SJCRH30 (cell line): Measurements from ENCODE around the gene PIM1. TPM values are rescaled to one million over a fixed set of nuclear protein-coding genes. Genes with fewer than 3 reads are reported as not detected.
A peak's percentile ranks its signal among the peaks of the same experiment; 100 is the strongest.

Source experiments
- DNase-seq, 2 experiments: peaks; one replicate each; pipeline ENCODE4 v3.0.0-alpha.2; 2015 to 2020
- H3K27ac ChIP-seq: fragments of 250-450 bp; sonication (Bioruptor Pico); 2 replicates; pipeline ENCODE4 v1.5.1; 2020; ENCODE audit warnings: mild to moderate bottlenecking, moderate library complexity
- H3K27me3 ChIP-seq: fragments of 250-450 bp; sonication (Bioruptor Pico); 2 replicates; pipeline ENCODE4 v1.5.1; 2020; ENCODE audit warnings: mild to moderate bottlenecking, moderate library complexity
- H3K36me3 ChIP-seq: fragments of 250-450 bp; sonication (Bioruptor Pico); 2 replicates; pipeline ENCODE4 v1.5.1; 2020; ENCODE audit warnings: mild to moderate bottlenecking, moderate library complexity
- H3K4me1 ChIP-seq: fragments of 250-450 bp; sonication (Bioruptor Pico); 2 replicates; pipeline ENCODE4 v1.5.1; 2020; ENCODE audit warnings: mild to moderate bottlenecking, moderate library complexity
- H3K4me3 ChIP-seq: fragments of 250-450 bp; sonication (Bioruptor Pico); 2 replicates; pipeline ENCODE4 v1.5.1; 2020; ENCODE audit warnings: mild to moderate bottlenecking, moderate library complexity
- H3K9me3 ChIP-seq: fragments of 250-450 bp; sonication (Bioruptor Pico); replicated peaks from 2 replicates; pipeline ENCODE4 v1.5.1; 2020; ENCODE audit warnings: mild to moderate bottlenecking, moderate library complexity
- total RNA-seq: library from RNA; depleted of rRNA; stranded (reverse); fragments of >200 nt; shearing (Covaris generic); gene quantifications from 2 replicates; pipeline ENCODE4 v1.2.3, GENCODE V29; 2014

The PIM1 gene
- total RNA-seq, 1 experiment from 2014 or later: 16.4 TPM

DNA sequence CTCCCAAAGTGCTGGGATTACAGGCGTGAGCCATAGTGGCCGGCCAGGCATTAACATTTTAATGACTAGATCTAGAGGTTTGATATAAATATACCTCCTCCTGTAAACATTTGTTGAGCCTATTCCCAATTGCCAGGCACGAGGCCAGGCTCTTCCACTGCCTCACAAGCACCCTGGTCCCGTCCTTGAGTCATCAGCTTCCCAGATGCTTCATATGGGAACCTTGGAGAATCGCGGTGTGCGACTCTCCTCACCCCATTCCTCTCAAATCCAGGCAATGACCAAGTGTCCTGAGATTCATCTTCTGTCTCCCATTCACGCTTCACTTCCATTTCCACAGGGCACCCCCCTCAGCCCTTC lies 35.9 kb upstream of the PIM1 start:
- H3K9me3 ChIP-seq: no peaks in the 10 kb centered on the region
- no peaks in the 10 kb centered on the region for H3K27me3 ChIP-seq
- no peaks in the 10 kb centered on the region for H3K36me3 ChIP-seq
- DNase-seq: no peak
- no peak overlapping the region for H3K4me3 ChIP-seq
- peaks cover 41% of the 10 kb centered on the region for H3K4me1 ChIP-seq
- H3K27ac ChIP-seq: peak overlapping the region; percentile 31; the same call in 1 of the 2 replicates

DNA sequence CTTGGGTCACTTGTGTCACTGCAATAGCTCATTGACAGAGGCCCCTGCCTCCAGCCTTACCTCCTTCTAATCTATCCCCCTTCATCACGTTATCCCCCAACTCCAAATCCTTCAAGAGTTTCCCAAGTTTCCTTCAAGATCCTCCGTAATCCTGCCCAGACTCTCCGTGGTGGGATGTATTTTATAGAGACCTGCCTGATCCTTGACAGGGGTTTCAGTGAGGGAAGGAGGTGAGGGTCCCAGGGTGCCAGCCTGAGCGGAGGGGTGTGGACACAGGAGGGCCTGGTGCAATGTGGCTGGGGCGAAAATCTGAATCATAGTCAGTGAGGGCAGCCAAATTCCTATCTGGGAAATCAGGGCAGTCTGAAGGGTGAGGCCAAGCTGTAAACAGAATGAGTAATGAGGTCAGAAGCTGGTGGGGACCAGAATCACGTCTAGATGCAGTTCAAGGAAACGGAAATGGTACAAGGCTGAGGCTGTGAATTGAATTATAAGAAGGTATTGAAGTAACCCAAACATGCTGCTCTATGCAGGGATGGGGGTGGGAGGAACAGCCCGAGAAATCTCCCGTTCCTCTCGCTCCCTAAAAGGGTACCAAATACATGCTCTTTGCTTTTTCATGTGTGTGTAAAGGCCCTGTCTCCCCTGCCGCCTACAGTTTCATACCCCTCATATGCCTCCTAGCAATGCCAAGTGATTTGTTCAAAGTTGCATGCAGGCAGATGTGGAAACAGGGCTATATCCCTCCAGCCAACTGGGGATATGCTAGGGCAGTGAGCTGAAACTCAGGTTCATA lies 35.4 kb upstream of the PIM1 start:
- no peaks in the 10 kb centered on the region for H3K9me3 ChIP-seq
- no peaks in the 10 kb centered on the region for H3K36me3 ChIP-seq
- H3K4me3 ChIP-seq: no peak overlapping the region
- H3K4me1 ChIP-seq: peaks cover 45% of the 10 kb centered on the region
- H3K27me3 ChIP-seq: no peaks in the 10 kb centered on the region
- H3K27ac ChIP-seq: peak overlapping the region; percentile 31; the same call in 1 of the 2 replicates
- peak; percentile 40 to 47 for DNase-seq

DNA sequence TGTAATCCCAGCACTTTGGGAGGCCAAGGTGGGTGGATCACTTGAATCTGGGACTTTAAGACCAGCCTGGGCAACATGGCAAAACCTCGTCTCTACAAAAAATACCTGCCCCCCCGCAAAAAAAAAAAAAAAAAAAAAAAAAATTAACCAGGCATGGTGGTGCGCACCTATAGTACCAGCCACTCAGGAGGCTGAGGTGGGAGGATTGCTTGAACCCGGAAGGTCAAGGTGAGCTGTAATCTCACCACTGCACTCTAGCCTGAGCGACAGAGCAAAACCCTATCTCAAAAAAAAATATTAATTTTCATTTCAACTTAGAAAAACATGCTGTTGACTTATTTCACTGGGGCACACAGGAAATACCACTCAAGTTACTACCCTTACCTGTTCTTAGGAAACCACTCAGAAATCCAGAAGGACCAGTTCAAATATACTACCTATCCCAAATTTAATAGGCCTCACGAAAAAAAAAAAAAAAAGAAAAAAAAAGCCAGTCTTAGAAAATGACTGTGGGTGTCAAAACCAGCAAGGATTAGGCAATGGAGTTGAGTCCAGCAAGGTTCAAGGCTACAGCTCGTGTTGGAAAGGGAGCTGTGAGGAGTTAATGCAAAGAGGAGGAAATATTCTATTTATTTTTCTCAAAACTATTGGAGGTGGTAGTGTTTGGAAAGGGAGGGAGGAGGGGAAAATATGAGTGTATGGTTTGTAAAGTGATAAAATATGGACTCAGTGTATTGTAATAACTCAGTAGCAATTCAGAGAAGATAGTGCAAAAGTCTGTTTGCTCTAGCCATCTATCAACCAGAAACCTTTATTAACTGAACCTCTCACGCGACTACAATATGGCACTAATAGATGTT lies 33.9 kb upstream of the PIM1 start:
- Histone ChIP-seq H3K36me3 (no peaks in the 10 kb centered on the region), H3K9me3 (no peaks in the 10 kb centered on the region), H3K27ac (peak overlapping the region; percentile 97), H3K4me1 (peaks cover 43% of the 10 kb centered on the region), H3K4me3 (peak overlapping the region; percentile 53), H3K27me3 (no peaks in the 10 kb centered on the region)
- DNase-seq: peak in 1 of 2 experiments; percentile 30

DNA sequence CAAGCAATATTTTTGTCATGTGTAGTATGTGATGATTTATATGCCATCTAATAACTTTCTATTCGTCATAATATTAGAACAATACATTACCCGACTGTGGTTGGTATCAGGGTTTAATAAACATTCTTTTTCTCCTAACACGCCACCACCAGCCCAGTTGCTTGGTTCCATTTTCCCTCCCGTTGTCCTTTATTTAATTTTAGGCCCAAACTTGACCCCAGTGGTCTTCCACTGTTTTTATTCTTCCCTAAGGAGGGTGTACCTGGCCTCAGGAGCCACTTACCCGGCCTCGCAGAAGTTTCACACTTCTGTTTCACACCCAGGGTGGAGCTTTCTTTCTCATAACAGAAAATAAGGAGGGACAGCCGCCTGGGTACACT lies 33.1 kb upstream of the PIM1 start:
- peak overlapping the region; percentile 53 for H3K4me3 ChIP-seq
- H3K36me3 ChIP-seq: no peaks in the 10 kb centered on the region
- peaks cover 47% of the 10 kb centered on the region for H3K4me1 ChIP-seq
- H3K27me3 ChIP-seq: no peaks in the 10 kb centered on the region
- H3K27ac ChIP-seq: peak overlapping the region; percentile 97
- no peaks in the 10 kb centered on the region for H3K9me3 ChIP-seq
- no peak for DNase-seq

DNA sequence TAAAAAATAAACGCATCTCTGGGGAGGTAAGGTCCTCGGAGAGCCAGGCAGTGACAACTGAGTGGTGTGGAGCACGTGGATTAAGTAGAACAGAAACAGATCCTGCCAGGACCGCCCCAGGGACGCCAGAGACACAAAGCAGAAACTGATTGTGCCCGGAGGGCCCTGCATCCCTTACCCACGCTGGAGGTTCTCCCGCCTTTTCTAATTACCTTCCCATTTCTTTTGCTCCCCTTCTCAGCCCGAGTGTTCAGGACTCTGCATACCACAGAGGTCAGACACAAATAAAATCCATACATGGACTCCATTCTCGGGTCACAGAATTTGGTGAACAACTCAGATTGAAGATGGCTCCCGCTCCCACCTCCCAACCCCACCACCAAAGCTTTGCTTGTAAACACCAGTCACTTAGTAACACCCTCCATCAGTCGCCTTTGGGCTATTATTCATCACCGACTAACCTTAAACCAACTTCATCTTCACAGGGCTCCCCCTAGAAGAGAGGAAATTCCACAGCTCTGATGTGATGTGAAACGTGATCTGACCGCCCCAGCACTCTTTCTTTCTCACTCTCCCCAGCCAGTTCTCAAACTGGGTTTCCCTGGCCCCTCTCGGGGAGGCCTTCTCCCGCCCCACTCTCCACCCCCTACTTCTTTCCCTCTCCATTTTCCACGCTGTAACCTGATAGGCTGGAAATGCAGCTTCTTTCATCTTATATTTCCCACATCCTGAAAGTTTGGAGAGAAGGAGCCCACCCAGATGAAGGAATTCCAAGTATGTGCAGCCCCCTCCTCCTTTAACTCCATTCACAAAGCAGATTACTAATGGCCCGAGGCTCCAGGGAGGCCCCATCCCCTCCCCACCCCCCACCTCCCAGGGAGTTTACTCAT lies 32.5 kb upstream of the PIM1 start:
- DNase-seq: peak; percentile 96 to 98
- H3K4me1 ChIP-seq: peaks cover 48% of the 10 kb centered on the region
- H3K27ac ChIP-seq: peak overlapping the region; percentile 97
- peak overlapping the region; percentile 53 for H3K4me3 ChIP-seq
- no peaks in the 10 kb centered on the region for H3K9me3 ChIP-seq
- no peaks in the 10 kb centered on the region for H3K27me3 ChIP-seq
- H3K36me3 ChIP-seq: no peaks in the 10 kb centered on the region

DNA sequence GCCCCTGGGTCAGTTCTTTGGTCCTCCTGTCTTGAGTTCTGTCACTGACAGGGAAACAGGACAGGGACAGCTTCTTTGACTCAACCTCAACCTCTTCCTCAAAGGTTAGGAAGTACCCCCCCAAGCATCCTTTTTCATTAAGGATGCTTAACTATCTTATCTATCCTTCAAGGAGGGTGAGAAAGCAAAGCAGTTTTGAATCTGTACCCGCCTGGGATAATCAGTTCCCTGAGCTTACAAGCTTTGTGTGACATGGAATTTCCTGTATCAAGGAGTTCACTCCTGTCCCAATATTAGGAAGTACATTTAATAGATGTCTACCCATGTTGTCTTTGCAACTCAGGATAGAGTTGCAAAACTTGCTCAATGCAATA lies 31.1 kb upstream of the PIM1 start:
- peaks cover 55% of the 10 kb centered on the region for H3K4me1 ChIP-seq
- no peak overlapping the region for H3K4me3 ChIP-seq
- H3K27me3 ChIP-seq: no peaks in the 10 kb centered on the region
- peak overlapping the region; percentile 97; the same call in 1 of the 2 replicates for H3K27ac ChIP-seq
- no peaks in the 10 kb centered on the region for H3K9me3 ChIP-seq
- H3K36me3 ChIP-seq: no peaks in the 10 kb centered on the region
- DNase-seq: no peak

DNA sequence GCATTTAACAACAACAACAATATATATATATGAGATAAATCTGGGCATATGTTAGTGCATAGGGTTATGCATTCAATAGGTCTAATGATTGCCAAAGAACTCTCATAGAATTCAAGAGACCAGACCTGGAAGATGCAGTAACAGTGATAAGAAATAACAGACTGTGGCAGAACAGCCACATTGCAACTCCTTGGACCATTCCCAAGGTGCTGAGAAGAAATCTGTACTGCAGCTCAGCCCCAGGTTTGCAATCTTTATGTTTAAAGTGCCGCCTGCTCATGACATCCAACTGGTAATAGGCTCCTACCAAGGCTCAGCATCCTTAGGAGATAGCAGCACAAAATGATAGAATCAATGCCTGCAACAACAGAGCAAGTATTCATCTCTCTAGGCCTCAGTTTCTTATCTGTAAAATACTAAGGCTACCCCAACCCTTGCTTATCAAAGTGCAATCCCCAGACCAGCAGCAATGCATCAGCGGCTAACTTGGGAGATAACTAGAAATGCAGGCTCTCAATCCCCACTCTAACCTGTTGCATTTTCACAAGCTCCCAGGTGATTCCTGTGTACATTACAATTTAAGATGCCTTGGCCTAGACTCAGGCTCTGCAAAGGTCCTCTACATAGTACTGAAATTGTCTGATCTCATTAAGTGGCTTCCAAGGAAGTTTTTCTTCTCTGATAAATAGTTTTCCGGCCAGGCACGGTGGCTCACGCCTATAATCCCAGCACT lies 30.6 kb upstream of the PIM1 start:
- H3K27me3 ChIP-seq: no peaks in the 10 kb centered on the region
- peaks cover 55% of the 10 kb centered on the region for H3K4me1 ChIP-seq
- DNase-seq: no peak
- no peak overlapping the region; the same call in 1 of the 2 replicates for H3K27ac ChIP-seq
- no peaks in the 10 kb centered on the region for H3K9me3 ChIP-seq
- H3K36me3 ChIP-seq: no peaks in the 10 kb centered on the region
- no peak overlapping the region for H3K4me3 ChIP-seq

DNA sequence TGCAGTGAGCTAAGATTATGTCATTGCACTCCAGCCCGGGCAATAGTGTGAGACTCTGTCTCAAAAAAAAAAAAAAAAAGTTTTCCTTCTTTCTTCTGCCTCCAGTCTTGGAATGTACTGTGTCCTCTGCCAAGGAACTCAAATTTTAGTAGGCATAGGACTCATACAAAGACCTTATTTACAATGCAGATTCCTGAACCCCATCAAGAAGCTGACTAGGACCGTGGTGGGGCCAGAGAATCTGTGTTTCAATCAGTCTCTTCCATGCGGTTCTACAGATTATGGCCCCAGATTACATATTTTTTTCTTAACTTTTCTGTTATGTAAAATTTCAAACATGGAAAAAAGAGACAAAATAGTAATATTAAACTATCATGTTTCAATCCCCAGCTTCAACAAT lies 29.8 kb upstream of the PIM1 start:
- no peak overlapping the region for H3K27ac ChIP-seq
- no peaks in the 10 kb centered on the region for H3K27me3 ChIP-seq
- DNase-seq: no peak
- no peaks in the 10 kb centered on the region for H3K36me3 ChIP-seq
- H3K9me3 ChIP-seq: no peaks in the 10 kb centered on the region
- H3K4me3 ChIP-seq: no peak overlapping the region
- H3K4me1 ChIP-seq: peaks cover 54% of the 10 kb centered on the region

DNA sequence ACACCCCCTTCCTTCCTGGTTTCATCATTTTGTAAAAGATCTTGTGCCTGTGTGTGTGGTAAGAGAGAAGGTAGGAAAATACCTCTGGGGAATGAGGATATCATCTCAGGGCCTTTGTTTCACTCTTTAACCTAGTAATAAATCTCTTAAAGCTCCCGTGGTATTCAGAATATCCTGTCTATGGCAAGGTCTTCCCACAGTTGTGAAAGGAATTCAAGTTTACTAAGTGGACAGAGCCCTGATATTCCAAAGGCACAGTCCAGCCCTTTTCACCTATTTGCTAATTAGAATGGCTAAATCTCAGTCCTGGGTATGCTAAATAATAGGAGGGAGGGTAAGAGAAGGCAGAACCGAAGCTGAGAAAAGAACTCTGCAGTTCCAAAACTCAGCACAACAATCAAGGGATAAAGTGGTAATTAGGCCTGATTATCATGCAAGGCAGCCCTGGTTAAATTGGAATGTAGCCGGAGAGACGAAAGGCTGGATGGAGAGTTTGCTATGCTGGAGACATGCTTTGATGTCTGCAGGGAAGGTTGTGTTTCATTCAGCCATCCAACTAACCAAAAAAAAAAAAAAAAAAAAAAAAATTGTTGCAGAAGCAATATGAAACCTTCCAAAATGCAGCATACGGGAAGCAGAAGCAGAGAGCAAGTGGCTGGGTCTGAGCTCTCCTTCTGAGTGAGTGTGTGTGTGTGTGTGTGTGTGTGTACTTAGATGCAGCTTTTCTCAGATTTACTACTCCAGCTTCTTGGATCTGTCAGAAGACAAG lies 28.5 kb upstream of the PIM1 start:
- H3K4me3 ChIP-seq: peak overlapping the region; percentile 18
- H3K4me1 ChIP-seq: peaks cover 56% of the 10 kb centered on the region
- H3K27me3 ChIP-seq: no peaks in the 10 kb centered on the region
- peak overlapping the region; percentile 68 for H3K27ac ChIP-seq
- H3K36me3 ChIP-seq: no peaks in the 10 kb centered on the region
- no peaks in the 10 kb centered on the region for H3K9me3 ChIP-seq
- peak; percentile 63 to 69 for DNase-seq

DNA sequence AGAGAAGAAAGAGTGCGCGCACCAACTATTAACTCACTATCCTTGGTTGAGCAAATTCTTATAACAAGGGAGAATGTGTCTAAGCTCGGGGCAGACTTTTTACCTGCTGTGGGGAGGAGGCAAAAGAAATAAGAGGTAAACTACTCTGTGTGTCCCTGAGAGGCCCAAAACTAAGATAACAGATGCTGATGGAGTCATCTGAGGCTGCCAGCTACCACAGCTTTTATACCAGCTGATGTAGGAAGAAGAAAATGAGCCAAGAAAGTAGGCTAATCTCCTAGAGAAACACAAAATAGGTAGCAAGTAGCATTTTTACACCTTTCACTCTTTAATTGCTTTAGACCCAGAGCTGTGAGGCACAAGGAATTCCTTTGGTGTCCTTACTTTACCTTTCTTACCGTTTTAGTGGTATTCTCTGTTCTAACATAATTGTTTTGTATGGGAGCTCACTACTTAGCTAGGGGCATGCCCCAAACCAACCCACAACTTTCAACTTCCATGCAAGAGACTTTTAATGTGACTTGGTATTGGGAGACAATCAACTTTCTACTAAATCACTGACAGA lies 27.8 kb upstream of the PIM1 start:
- peak overlapping the region; percentile 68 for H3K27ac ChIP-seq
- H3K27me3 ChIP-seq: no peaks in the 10 kb centered on the region
- peak overlapping the region; percentile 18; the same call in 1 of the 2 replicates for H3K4me3 ChIP-seq
- H3K4me1 ChIP-seq: peaks cover 56% of the 10 kb centered on the region
- no peaks in the 10 kb centered on the region for H3K9me3 ChIP-seq
- no peaks in the 10 kb centered on the region for H3K36me3 ChIP-seq
- DNase-seq: no peak

DNA sequence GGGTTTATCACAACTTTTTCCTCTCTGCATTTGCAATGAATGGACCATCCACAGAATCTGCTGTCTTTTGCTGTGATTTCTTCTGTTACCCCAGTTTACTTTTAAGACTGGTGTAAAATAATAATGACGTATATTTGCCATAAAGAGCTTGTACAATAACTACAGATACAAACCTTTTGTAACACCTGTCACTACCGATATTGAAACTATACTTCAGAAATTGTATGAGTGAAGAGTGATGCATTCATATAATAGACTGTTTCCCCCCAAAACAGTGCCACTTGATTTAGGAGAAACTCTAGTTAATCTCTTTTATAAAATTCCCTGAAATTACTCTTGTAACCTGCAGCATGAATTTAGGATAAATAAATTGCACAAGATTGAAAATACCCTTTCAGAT lies 26.4 kb upstream of the PIM1 start:
- no peak overlapping the region for H3K4me3 ChIP-seq
- H3K27ac ChIP-seq: peak overlapping the region; percentile 32; the same call in 1 of the 2 replicates
- DNase-seq: no peak
- peaks cover 51% of the 10 kb centered on the region for H3K4me1 ChIP-seq
- H3K9me3 ChIP-seq: no peaks in the 10 kb centered on the region
- H3K36me3 ChIP-seq: no peaks in the 10 kb centered on the region
- H3K27me3 ChIP-seq: no peaks in the 10 kb centered on the region

DNA sequence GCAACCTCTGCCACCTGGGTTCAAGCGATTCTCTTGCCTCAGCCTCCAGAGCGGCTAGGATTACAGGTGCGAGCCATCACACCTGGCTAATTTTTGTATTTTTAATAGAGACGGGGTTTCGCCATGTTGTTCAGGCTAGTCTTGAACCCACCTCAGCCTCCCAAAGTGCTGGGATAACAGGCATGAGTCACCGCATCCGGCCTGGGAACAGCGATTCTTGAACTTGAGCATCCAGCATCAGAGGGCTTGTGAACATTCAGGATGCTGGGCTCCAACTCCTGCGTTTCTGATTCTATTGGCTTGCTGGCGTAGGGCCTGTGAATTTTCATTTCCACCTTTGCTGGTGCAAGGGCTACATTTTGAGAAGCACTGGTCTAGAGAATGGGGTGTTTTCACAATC lies 24.5 kb upstream of the PIM1 start:
- no peak overlapping the region for H3K4me3 ChIP-seq
- H3K27me3 ChIP-seq: no peaks in the 10 kb centered on the region
- H3K9me3 ChIP-seq: no peaks in the 10 kb centered on the region
- no peak overlapping the region for H3K27ac ChIP-seq
- no peaks in the 10 kb centered on the region for H3K36me3 ChIP-seq
- DNase-seq: no peak
- peaks cover 54% of the 10 kb centered on the region for H3K4me1 ChIP-seq

DNA sequence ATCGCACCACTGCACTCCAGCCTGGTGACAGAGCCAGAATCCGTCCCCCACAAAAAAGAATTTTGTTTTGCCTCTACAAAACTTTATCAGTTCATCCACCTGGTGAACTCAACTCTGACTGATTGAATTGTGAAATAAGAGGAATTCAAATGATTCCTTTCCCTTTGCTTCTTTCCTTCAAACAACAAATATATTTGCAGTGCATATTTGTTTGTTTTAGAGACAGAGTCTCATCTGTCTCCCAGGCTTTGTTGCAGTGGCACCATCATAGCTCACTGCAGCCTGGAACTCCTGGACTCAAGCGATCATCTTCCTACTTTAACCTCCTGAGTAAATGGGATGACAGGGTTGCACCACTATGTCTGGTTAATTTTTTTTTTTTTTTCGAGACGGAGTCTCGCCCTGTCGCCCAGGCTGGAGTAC lies 23.2 kb upstream of the PIM1 start:
- Histone ChIP-seq H3K27me3 (no peaks in the 10 kb centered on the region), H3K36me3 (no peaks in the 10 kb centered on the region), H3K27ac (no peak overlapping the region), H3K4me3 (no peak overlapping the region), H3K4me1 (peaks cover 41% of the 10 kb centered on the region), H3K9me3 (no peaks in the 10 kb centered on the region)
- DNase-seq: no peak
